Mesendoderm (in vitro differentiated cells): ENCODE results near the gene CETP.
A peak's percentile ranks its signal among the peaks of the same experiment; 100 is the strongest.
"Not testable (repeated sequence)": the region's sequence is repeated elsewhere in the genome, so short reads cannot be mapped to it uniquely, and the experiment has no call there.

Experiments used
- DNase-seq: peaks from one replicate; pipeline ENCODE4 v3.0.0; 2013
- H2AK5ac ChIP-seq: 2 replicates; pipeline ENCODE4 v1.6.1; 2013; ENCODE audit warnings: low read length, inconsistent platforms
- H2BK120ac ChIP-seq: 2 replicates; pipeline ENCODE4 v1.6.1; 2013; ENCODE audit warnings: low read depth, mild to moderate bottlenecking, low read length, moderate library complexity, mixed read lengths
- H2BK15ac ChIP-seq: replicated peaks from 2 replicates; pipeline ENCODE4 v1.6.1; 2013; ENCODE audit warnings: low read depth, mild to moderate bottlenecking, moderate library complexity
- H2BK5ac ChIP-seq: 2 replicates; pipeline ENCODE4 v1.6.1; 2013; ENCODE audit warnings: low read length, inconsistent platforms
- H3K18ac ChIP-seq: 2 replicates; pipeline ENCODE4 v1.6.1; 2013; ENCODE audit warnings: mild to moderate bottlenecking, low read length, mixed read lengths
- H3K23ac ChIP-seq: one replicate; pipeline ENCODE4 v1.6.1; 2013; ENCODE audit warnings: low read length
- H3K27ac ChIP-seq: 2 replicates; pipeline ENCODE4 v1.5.1; 2013; ENCODE audit warnings: low read depth, mild to moderate bottlenecking, inconsistent platforms, low read length, moderate library complexity
- H3K27me3 ChIP-seq: 2 replicates; pipeline ENCODE4 v1.6.1; 2013; ENCODE audit warnings: low read length, control low read depth, mild to moderate bottlenecking, inconsistent platforms; ENCODE audit not compliant: insufficient read depth, poor library complexity
- H3K36me3 ChIP-seq: 2 replicates; pipeline ENCODE4 v1.6.1; 2013; ENCODE audit warnings: low read length, inconsistent platforms; ENCODE audit not compliant: control insufficient read depth, insufficient read depth
- H3K4ac ChIP-seq: one replicate; pipeline ENCODE4 v1.6.1; 2013; ENCODE audit warnings: low read depth, mild to moderate bottlenecking, low read length, moderate library complexity
- H3K4me1 ChIP-seq: 2 replicates; pipeline ENCODE4 v1.6.1; 2013; ENCODE audit warnings: low read depth, low read length, inconsistent platforms; ENCODE audit not compliant: control insufficient read depth
- H3K4me2 ChIP-seq: 2 replicates; pipeline ENCODE4 v1.6.1; 2013; ENCODE audit warnings: low read length
- H3K4me3 ChIP-seq: 2 replicates; pipeline ENCODE4 v1.5.1; 2013; ENCODE audit warnings: mild to moderate bottlenecking, low read length
- H3K56ac ChIP-seq: one replicate; pipeline ENCODE4 v1.6.1; 2013; ENCODE audit warnings: low read length
- H3K79me1 ChIP-seq: 2 replicates; pipeline ENCODE4 v1.6.1; 2013; ENCODE audit warnings: low read length, inconsistent platforms
- H3K79me2 ChIP-seq: 2 replicates; pipeline ENCODE4 v1.6.1; 2013; ENCODE audit warnings: mild to moderate bottlenecking, low read length; ENCODE audit not compliant: control insufficient read depth, insufficient read depth
- H3K9ac ChIP-seq: 2 replicates; pipeline ENCODE4 v1.6.1; 2013; ENCODE audit warnings: low read length, inconsistent platforms
- H4K5ac ChIP-seq: one replicate; pipeline ENCODE4 v1.6.1; 2013; ENCODE audit warnings: low read length
- H4K8ac ChIP-seq: one replicate; pipeline ENCODE4 v1.6.1; 2013; ENCODE audit warnings: low read depth, mild to moderate bottlenecking, control low read depth, low read length, moderate library complexity
- WGBS: extraction: QIAGEN DNeasy Blood & Tissue Kit; methylation state at CpG from one replicate; pipeline ENCODE4 v1.1.7; 2013; ENCODE audit warnings: low lambda C conversion rate, missing lambda C conversion rate; ENCODE audit not compliant: insufficient coverage; ENCODE audit errors: extremely low coverage; 5-methylcytosine and 5-hydroxymethylcytosine counted together

The CETP gene

GRCh38 chr16:56983211-56983751 is 21.5 kb downstream of the CETP start:
- no peak for DNase-seq
- H3K18ac ChIP-seq, result no peak overlapping the region
- WGBS, result no CpG with 5 or more reads among the region's 9 CpGs

DNA sequence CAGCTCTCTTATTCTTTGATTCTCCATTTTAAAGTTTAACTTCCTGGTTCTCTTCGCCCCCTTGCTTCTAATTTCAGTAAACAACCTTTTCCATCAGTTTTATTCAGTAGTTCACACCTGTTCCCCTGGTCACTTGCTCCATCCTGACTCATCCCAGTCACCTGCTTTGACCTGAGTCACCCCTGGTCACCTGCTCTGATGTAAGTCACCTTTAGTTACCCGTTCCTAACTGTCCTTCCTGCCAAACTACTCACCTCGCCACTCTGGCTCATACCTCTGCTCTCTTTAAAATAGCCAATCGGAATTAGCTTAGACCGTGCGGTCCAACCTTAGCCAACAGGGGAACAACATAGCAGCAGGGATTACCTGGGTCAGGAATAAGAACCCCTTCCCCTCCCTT is 22.9 kb downstream of the CETP start:
- no peak overlapping the region for H3K23ac ChIP-seq
- H3K9ac ChIP-seq, result no peak overlapping the region
- H2BK15ac ChIP-seq, result no peak overlapping the region
- WGBS, result no CpG with 5 or more reads among the region's 6 CpGs
- no peak overlapping the region for H3K4me3 ChIP-seq
- no peaks in the 10 kb centered on the region for H3K79me1 ChIP-seq
- H3K36me3 ChIP-seq, result no peaks in the 10 kb centered on the region
- no peaks in the 10 kb centered on the region for H3K4me1 ChIP-seq
- peaks cover 3% of the 10 kb centered on the region for H3K27me3 ChIP-seq
- H3K79me2 ChIP-seq, result no peaks in the 10 kb centered on the region
- H4K8ac ChIP-seq, result no peak overlapping the region
- H3K27ac ChIP-seq, result no peak overlapping the region
- no peak overlapping the region for H3K18ac ChIP-seq
- no peak overlapping the region for H2AK5ac ChIP-seq
- no peak overlapping the region for H2BK5ac ChIP-seq
- H3K4ac ChIP-seq, result no peak overlapping the region
- DNase-seq, result peak; percentile 42
- H2BK120ac ChIP-seq, result no peak overlapping the region
- no peak overlapping the region for H4K5ac ChIP-seq
- H3K56ac ChIP-seq, result no peak overlapping the region
- no peak overlapping the region for H3K4me2 ChIP-seq

More at GRCh38 chr16:56983211-56983751, 21.5 kb downstream of the CETP start:
- Histone ChIP-seq H3K4me1 (no peaks in the 10 kb centered on the region), H3K56ac (no peak overlapping the region), H4K8ac (no peak overlapping the region), H3K9ac (no peak overlapping the region), H3K27ac (no peak overlapping the region), H2AK5ac (no peak overlapping the region), H3K79me2 (no peaks in the 10 kb centered on the region), H3K27me3 (no peaks in the 10 kb centered on the region), H2BK15ac (no peak overlapping the region), H3K4ac (no peak overlapping the region), H2BK120ac (no peak overlapping the region), H3K4me2 (no peak overlapping the region), H3K23ac (no peak overlapping the region), H2BK5ac (no peak overlapping the region), H3K36me3 (no peaks in the 10 kb centered on the region), H4K5ac (no peak overlapping the region), H3K4me3 (no peak overlapping the region), H3K79me1 (no peaks in the 10 kb centered on the region)

DNA sequence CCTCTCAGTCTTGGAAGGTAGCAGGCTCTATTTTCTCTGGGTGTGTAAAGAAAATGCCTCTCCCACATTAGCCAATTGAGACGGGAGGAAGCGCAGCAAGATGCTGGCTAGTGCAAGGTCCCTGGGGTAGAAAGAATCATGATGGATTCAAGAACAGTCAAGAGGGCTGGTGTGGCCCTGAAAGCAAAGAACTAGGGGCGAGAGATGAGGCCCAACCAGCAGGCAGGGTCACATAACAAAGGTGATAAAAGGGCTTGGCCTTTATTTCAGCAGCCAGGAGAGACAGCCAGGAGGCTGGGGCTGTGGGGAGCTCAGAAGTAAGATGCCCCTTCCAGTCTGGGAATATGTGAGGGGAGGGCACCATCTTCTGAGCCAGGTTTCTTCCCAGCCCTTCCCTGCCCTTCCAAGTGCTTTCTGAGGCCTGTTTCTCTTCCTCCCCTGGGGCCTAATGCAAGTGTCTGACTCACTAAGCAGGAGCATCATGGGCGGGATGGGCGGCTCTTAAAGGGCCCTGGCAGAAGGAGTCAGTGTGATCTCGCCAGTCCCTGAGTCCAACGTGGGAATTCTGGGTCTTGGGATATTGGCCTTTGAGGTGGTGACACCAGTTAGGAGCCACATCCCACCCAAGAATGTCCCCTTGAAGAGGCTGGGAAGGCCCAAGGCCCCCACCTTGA is 23.7 kb downstream of the CETP start:
- Histone ChIP-seq H3K4ac (no peak overlapping the region), H3K4me3 (no peak overlapping the region), H4K8ac (no peak overlapping the region), H2BK120ac (no peak overlapping the region), H2BK15ac (no peak overlapping the region), H3K27me3 (peaks cover 7% of the 10 kb centered on the region), H2AK5ac (no peak overlapping the region), H3K36me3 (no peaks in the 10 kb centered on the region), H3K56ac (no peak overlapping the region), H3K4me1 (no peaks in the 10 kb centered on the region), H3K9ac (no peak overlapping the region), H3K4me2 (no peak overlapping the region), H3K79me1 (no peaks in the 10 kb centered on the region), H2BK5ac (no peak overlapping the region), H4K5ac (no peak overlapping the region), H3K79me2 (no peaks in the 10 kb centered on the region), H3K18ac (no peak overlapping the region), H3K23ac (no peak overlapping the region), H3K27ac (no peak overlapping the region)
- DNase-seq, result peak; percentile 61
- WGBS, result no CpG with 5 or more reads among the region's 7 CpGs

- no peaks in the 10 kb centered on the region for H3K4me1 ChIP-seq
- no peaks in the 10 kb centered on the region for H3K79me2 ChIP-seq
- no peak overlapping the region for H3K4ac ChIP-seq
- no peak overlapping the region for H2BK15ac ChIP-seq
- H3K4me2 ChIP-seq, result no peak overlapping the region
- H3K27ac ChIP-seq, result no peak overlapping the region
- H3K9ac ChIP-seq, result no peak overlapping the region
- no peak overlapping the region for H3K56ac ChIP-seq
- no peak overlapping the region for H3K4me3 ChIP-seq
- H4K8ac ChIP-seq, result no peak overlapping the region
- no peaks in the 10 kb centered on the region for H3K79me1 ChIP-seq
- H4K5ac ChIP-seq, result no peak overlapping the region
- H2BK120ac ChIP-seq, result no peak overlapping the region
- DNase-seq, result no peak
- WGBS, result no CpG with 5 or more reads among the region's 2 CpGs
- no peak overlapping the region for H3K23ac ChIP-seq
- no peak overlapping the region for H3K18ac ChIP-seq
- H3K27me3 ChIP-seq, result peaks cover 8% of the 10 kb centered on the region
- no peak overlapping the region for H2AK5ac ChIP-seq
- H2BK5ac ChIP-seq, result no peak overlapping the region
- no peaks in the 10 kb centered on the region for H3K36me3 ChIP-seq
Observed at GRCh38 chr16:56985962-56986360, 24.2 kb downstream of the CETP start.

- no peak overlapping the region for H3K4me2 ChIP-seq
- no CpG with 5 or more reads among the region's 1 CpG for WGBS
Observed at GRCh38 chr16:56986361-56986760, 24.6 kb downstream of the CETP start.

GRCh38 chr16:56986908-56987307 is 25.2 kb downstream of the CETP start:
- not testable (repeated sequence) for H3K27me3 ChIP-seq, H3K56ac ChIP-seq, H2BK5ac ChIP-seq, H2AK5ac ChIP-seq, DNase-seq, H4K5ac ChIP-seq, H3K79me2 ChIP-seq, H2BK15ac ChIP-seq, H3K4ac ChIP-seq, H3K27ac ChIP-seq, H3K23ac ChIP-seq, H3K9ac ChIP-seq, H4K8ac ChIP-seq, H3K18ac ChIP-seq, H2BK120ac ChIP-seq, H3K4me3 ChIP-seq, H3K36me3 ChIP-seq, H3K4me1 ChIP-seq, H3K4me2 ChIP-seq, H3K79me1 ChIP-seq
- no CpG with 5 or more reads among the region's 4 CpGs for WGBS

More at GRCh38 chr16:56986361-56986760, 24.6 kb downstream of the CETP start:
- H3K56ac ChIP-seq, result no peak overlapping the region
- H3K4me3 ChIP-seq, result no peak overlapping the region
- H3K79me2 ChIP-seq, result no peaks in the 10 kb centered on the region
- H4K5ac ChIP-seq, result no peak overlapping the region
- no peak overlapping the region for H3K4ac ChIP-seq
- H3K27ac ChIP-seq, result no peak overlapping the region
- H3K36me3 ChIP-seq, result no peaks in the 10 kb centered on the region
- H3K23ac ChIP-seq, result no peak overlapping the region
- no peaks in the 10 kb centered on the region for H3K79me1 ChIP-seq
- no peak overlapping the region for H4K8ac ChIP-seq
- H2BK15ac ChIP-seq, result no peak overlapping the region
- no peaks in the 10 kb centered on the region for H3K4me1 ChIP-seq
- no peak for DNase-seq
- H2BK120ac ChIP-seq, result no peak overlapping the region
- H2BK5ac ChIP-seq, result no peak overlapping the region
- H2AK5ac ChIP-seq, result no peak overlapping the region
- H3K18ac ChIP-seq, result no peak overlapping the region
- peaks cover 8% of the 10 kb centered on the region for H3K27me3 ChIP-seq
- H3K9ac ChIP-seq, result no peak overlapping the region
